Measurements from ENCODE around the gene FOXP1.

GRCh38 chr3:71148455-71149060, 435.0 kb downstream of the FOXP1 start:
- TF ChIP-seq CTCF (IDR thresholded peaks at IDR 0.05) (no peak), POLR2A (IDR thresholded peaks at IDR 0.05) (no peak), EP300 (IDR thresholded peaks at IDR 0.05) (no peak)
